PC-9 (cell line): ENCODE results near the gene FBRSL1. TPM values are rescaled to one million over a fixed set of nuclear protein-coding genes. Genes with fewer than 3 reads are reported as not detected.
"Not testable (repeated sequence)": the region's sequence is repeated elsewhere in the genome, so short reads cannot be mapped to it uniquely, and the experiment has no call there.

Experiments
- BruUV-seq: library from RNA; stranded (reverse); fragments of 400-500 nt; replicated peaks from 2 replicates; lab custom pipeline; 2021; lab: Mats Ljungman, UMichigan
- CTCF ChIA-PET: fragments of 300-600 bp; sonication (Branson Sonifier 250); formaldehyde crosslinking; loops from one replicate; lab custom pipeline; 2022; ENCODE audit warnings: antibody characterized with exemption; lab: Charles Lee
- POLR2A ChIA-PET: fragments of 300-600 bp; sonication (Branson Sonifier 250); formaldehyde crosslinking; loops from one replicate; lab custom pipeline; 2022; ENCODE audit warnings: antibody characterized with exemption; ENCODE audit not compliant: unreplicated experiment; lab: Charles Lee
- DNase-seq, 2 experiments: peaks; one replicate each; pipeline versions ENCODE4 v3.0.0 to v3.0.0-alpha.2; 2015 to 2022; ENCODE audit warnings: mixed read lengths in 1 of 2
- H2AFZ ChIP-seq: fragments of 200-600 bp; sonication (generic); 2 replicates; pipeline ENCODE4 v1.8.1; 2017; ENCODE audit warnings: antibody characterized with exemption
- H3F3A ChIP-seq: fragments of 200-600 bp; sonication (generic); 2 replicates; pipeline ENCODE4 v1.8.1; 2017; ENCODE audit warnings: antibody characterized with exemption, mild to moderate bottlenecking, low read depth; ENCODE audit not compliant: insufficient read depth
- H3K27ac ChIP-seq: fragments of 200-600 bp; sonication (generic); 2 replicates; pipeline ENCODE4 v1.6.1; 2016; ENCODE audit warnings: mixed run types
- H3K27me3 ChIP-seq: fragments of 200-600 bp; sonication (generic); 2 replicates; pipeline ENCODE4 v1.6.1; 2016; ENCODE audit warnings: low read depth, mixed run types; ENCODE audit not compliant: insufficient read depth
- H3K36me3 ChIP-seq: fragments of 200-600 bp; sonication (generic); 2 replicates; pipeline ENCODE4 v1.6.1; 2016; ENCODE audit warnings: low read depth, mixed run types
- H3K4me1 ChIP-seq: fragments of 200-600 bp; sonication (generic); replicated peaks from 2 replicates; pipeline ENCODE4 v1.6.1; 2016; ENCODE audit warnings: mixed run types; ENCODE audit not compliant: insufficient read depth
- H3K4me2 ChIP-seq: fragments of 200-600 bp; sonication (generic); 2 replicates; pipeline ENCODE4 v1.6.1; 2017; ENCODE audit warnings: mixed run types
- H3K4me3 ChIP-seq: fragments of 200-600 bp; sonication (generic); 2 replicates; pipeline ENCODE4 v1.6.1; 2016; ENCODE audit warnings: mixed run types
- H3K79me2 ChIP-seq: fragments of 200-600 bp; sonication (generic); 2 replicates; pipeline ENCODE4 v1.6.1; 2017; ENCODE audit warnings: low read depth, mixed run types
- H3K9me2 ChIP-seq: fragments of 200-600 bp; sonication (generic); 2 replicates; pipeline ENCODE4 v1.8.1; 2017; ENCODE audit warnings: mild to moderate bottlenecking; ENCODE audit not compliant: insufficient read depth
- H3K9me3 ChIP-seq: fragments of 200-600 bp; sonication (generic); 2 replicates; pipeline ENCODE4 v1.8.1; 2016; ENCODE audit warnings: low read depth; ENCODE audit not compliant: insufficient read depth
- H4K20me1 ChIP-seq: fragments of 200-600 bp; sonication (generic); 2 replicates; pipeline ENCODE4 v1.8.1; 2017; ENCODE audit not compliant: insufficient read depth
- CTCF ChIP-seq: fragments of 200-600 bp; sonication (generic); conservative IDR thresholded peaks from 2 replicates; pipeline ENCODE4 v1.6.1; 2017; ENCODE audit warnings: mixed run types, antibody characterized with exemption, mild to moderate bottlenecking, moderate library complexity
- EZH2 ChIP-seq: fragments of 200-600 bp; sonication (generic); IDR thresholded peaks from 2 replicates; pipeline ENCODE4 v1.8.0; 2017; ENCODE audit warnings: antibody characterized with exemption, low read depth
- intact Hi-C: fragments of 100-400 bp; cut with micrococcal nuclease; formaldehyde crosslinking; loops from one replicate; pipeline ENCODE4 v1.10.0; 2022; ENCODE audit not compliant: unreplicated experiment
- total RNA-seq: library from RNA; stranded (reverse); gene quantifications from 2 replicates; pipeline ENCODE4 v1.2.3, GENCODE V29; 2021

The FBRSL1 gene
- total RNA-seq, 1 experiment from 2014 or later = 59.5 TPM

- H3K4me2 ChIP-seq = no peak overlapping the region
- no peaks in the 10 kb centered on the region for H3K4me1 ChIP-seq
- H4K20me1 ChIP-seq = no peaks in the 10 kb centered on the region
- H3F3A ChIP-seq = no peaks in the 10 kb centered on the region
- no peak overlapping the region for H2AFZ ChIP-seq
- no peak for DNase-seq
- ChIA-PET POLR2A (no interaction called here), CTCF (no interaction called here)
- TF ChIP-seq EZH2 = no peak
- no peak for TF ChIP-seq CTCF
- H3K27ac ChIP-seq = no peak overlapping the region
- no peaks in the 10 kb centered on the region for H3K9me2 ChIP-seq
- peaks cover 72% of the 10 kb centered on the region for H3K27me3 ChIP-seq
- no peaks in the 10 kb centered on the region for H3K36me3 ChIP-seq
- BruUV-seq = no TSS peak
- H3K4me3 ChIP-seq = no peak overlapping the region
- intact Hi-C loops = no loop called here
- no peaks in the 10 kb centered on the region for H3K9me3 ChIP-seq
- no peaks in the 10 kb centered on the region for H3K79me2 ChIP-seq
Observed at GRCh38 chr12:132462788-132463187, 27.2 kb upstream of the FBRSL1 start.

DNA sequence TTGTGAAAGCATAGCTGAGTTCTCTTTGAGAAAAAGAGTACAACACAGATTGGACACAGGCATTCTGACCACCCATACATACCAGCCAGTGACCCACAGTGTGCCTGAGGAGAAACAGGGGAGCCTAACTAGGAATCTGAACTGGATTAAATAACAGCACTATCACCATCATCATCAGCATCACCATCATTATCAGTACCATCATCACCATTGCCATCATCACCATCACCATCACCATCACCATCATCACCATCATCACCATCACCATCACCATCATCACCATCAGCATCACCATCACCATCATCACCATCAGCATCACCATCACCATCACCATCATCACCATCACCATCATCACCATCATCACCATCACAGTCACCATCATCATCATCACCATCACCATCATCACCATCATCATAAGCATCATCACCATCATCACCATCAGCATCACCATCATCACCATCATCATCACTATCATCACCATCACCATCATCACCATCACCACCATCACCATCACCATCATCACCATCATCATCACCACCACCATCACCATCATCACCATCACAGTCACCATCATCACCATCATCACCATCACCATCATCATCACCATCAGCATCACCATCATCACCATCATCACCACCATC lies 26.5 kb upstream of the FBRSL1 start:
- H3K4me1 ChIP-seq, H2AFZ ChIP-seq, H3K9me2 ChIP-seq, intact Hi-C loops, BruUV-seq, DNase-seq, H3F3A ChIP-seq, CTCF ChIA-PET, H3K9me3 ChIP-seq, H3K79me2 ChIP-seq, H3K36me3 ChIP-seq, POLR2A ChIA-PET, H3K4me3 ChIP-seq, H3K4me2 ChIP-seq, H4K20me1 ChIP-seq, H3K27ac ChIP-seq: not testable (repeated sequence)
- peaks cover 74% of the 10 kb centered on the region for H3K27me3 ChIP-seq

DNA sequence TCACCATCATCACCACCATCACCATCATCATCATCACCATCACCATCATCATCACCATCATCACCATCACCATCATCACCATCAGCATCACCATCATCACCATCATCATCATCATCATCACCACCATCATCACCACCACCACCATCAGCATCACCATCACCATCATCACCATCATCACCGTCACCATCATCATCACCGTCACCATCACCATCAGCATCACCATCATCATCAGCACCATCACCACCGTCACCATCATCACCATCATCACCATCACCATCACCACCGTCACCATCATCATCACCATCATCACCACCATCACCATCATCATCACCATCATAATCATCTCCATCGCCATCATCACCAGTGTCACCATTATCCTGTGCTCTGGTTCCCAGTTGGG lies 25.6 kb upstream of the FBRSL1 start:
- POLR2A ChIA-PET, H2AFZ ChIP-seq, H3K27ac ChIP-seq, H3K9me3 ChIP-seq, H3K79me2 ChIP-seq, H3F3A ChIP-seq, H3K9me2 ChIP-seq, CTCF ChIA-PET, intact Hi-C loops, H3K4me3 ChIP-seq, DNase-seq, BruUV-seq, H3K36me3 ChIP-seq, H3K4me1 ChIP-seq, H4K20me1 ChIP-seq, H3K4me2 ChIP-seq: not testable (repeated sequence)
- H3K27me3 ChIP-seq = peaks cover 70% of the 10 kb centered on the region

DNA sequence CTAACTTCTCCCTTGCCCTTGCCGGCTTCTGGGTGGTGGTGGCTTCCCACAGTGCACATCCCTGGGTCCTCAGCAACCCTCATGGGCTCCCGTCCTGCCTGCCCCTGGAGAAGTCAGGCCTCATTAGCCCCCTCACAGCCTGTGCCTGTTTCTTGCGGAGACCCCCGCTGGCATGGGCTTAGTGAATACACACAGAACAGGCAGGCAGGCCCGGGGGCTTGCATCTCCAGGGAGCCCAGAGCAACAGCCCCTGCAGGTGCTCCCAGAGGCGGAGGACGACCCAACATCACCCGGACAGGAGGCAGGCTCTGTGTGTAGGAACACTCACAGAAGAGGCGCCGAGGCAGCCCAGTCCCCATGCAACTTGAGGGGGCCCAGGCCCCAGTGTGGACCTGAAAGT lies 25.1 kb upstream of the FBRSL1 start:
- intact Hi-C loops = no loop called here
- Histone ChIP-seq H3K9me2 (no peaks in the 10 kb centered on the region), H3K27ac (no peak overlapping the region), H2AFZ (no peak overlapping the region), H3K79me2 (no peaks in the 10 kb centered on the region), H3F3A (no peaks in the 10 kb centered on the region), H3K4me3 (no peak overlapping the region), H3K9me3 (no peaks in the 10 kb centered on the region), H3K36me3 (no peaks in the 10 kb centered on the region), H3K4me1 (no peaks in the 10 kb centered on the region), H3K4me2 (no peak overlapping the region), H4K20me1 (no peaks in the 10 kb centered on the region), H3K27me3 (peaks cover 66% of the 10 kb centered on the region)
- ChIA-PET POLR2A (no interaction called here), CTCF (no interaction called here)
- DNase-seq = no peak
- BruUV-seq = no TSS peak
- TF ChIP-seq EZH2 (no peak), CTCF (no peak)
